Limb (tissue), 2 donors: ENCODE measurements around the gene PCDHB15.
"Not testable (repeated sequence)": the region's sequence is repeated elsewhere in the genome, so short reads cannot be mapped to it uniquely, and the experiment has no call there.

Experiments
- DNase-seq, 2 donors: peaks; one replicate each; pipeline ENCODE4 v3.0.0-alpha.2; 2016; ENCODE audit errors: extremely low spot score in 2 of 2

Gene PCDHB15

DNA sequence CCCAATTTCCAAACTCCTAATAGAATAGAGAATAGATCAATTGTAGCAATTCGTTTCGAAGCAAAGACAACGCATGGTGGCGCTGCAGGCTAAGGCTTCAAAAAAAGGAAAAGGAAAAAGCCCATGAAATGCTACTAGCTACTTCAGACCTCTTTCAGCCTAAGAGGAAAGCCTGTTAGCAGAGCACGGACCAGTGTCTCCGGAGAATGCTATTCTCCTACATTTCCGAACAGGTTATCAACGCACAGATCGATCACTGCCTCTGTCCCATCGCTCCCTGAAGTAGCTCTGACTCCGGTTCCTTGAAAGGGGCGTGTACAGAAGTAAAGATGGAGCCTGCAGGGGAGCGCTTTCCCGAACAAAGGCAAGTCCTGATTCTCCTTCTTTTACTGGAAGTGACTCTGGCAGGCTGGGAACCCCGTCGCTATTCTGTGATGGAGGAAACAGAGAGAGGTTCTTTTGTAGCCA, at the start of gene PCDHB15:
Gene PCDHB15, plus strand, starts transcription at position 146 of the 468 bp plus-strand sequence. Its CDS starts 184 bp downstream, at position 330.
- peak in 1 of 2 donors; percentile 45 for DNase-seq

GRCh38 chr5:141196363-141196762, 48.8 kb upstream of the PCDHB15 start:
- no peak for DNase-seq

- no peak for DNase-seq
These were observed 45.6 kb upstream of the PCDHB15 start, which contains the start of gene PCDHB11 for GRCh38 chr5:141199359-141200235. Gene PCDHB11, plus strand, starts transcription at chr5:141199627. Its CDS starts 148 bp downstream, at chr5:141199775.

- DNase-seq: not testable (repeated sequence)
These were observed 44.1 kb upstream of the PCDHB15 start for GRCh38 chr5:141201126-141201525.

DNA sequence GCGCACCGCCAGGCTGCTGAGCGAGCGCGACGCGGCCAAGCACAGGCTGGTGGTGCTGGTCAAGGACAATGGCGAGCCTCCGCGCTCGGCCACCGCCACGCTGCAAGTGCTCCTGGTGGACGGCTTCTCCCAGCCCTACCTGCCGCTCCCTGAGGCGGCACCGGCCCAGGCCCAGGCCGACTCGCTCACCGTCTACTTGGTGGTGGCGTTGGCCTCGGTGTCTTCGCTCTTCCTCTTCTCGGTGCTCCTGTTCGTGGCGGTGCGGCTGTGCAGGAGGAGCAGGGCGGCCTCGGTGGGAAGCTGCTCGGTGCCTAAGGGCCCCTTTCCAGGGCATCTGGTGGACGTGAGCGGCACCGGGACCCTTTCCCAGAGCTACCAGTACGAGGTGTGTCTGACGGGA, 43.5 kb upstream of the PCDHB15 start:
- not testable (repeated sequence) for DNase-seq

- DNase-seq: no peak
These were observed 36.7 kb upstream of the PCDHB15 start, which contains the start of gene PCDHB12 for GRCh38 chr5:141208478-141208877. Gene PCDHB12, plus strand, starts transcription at chr5:141208719. Its CDS starts 189 bp downstream, at chr5:141208908.

DNA sequence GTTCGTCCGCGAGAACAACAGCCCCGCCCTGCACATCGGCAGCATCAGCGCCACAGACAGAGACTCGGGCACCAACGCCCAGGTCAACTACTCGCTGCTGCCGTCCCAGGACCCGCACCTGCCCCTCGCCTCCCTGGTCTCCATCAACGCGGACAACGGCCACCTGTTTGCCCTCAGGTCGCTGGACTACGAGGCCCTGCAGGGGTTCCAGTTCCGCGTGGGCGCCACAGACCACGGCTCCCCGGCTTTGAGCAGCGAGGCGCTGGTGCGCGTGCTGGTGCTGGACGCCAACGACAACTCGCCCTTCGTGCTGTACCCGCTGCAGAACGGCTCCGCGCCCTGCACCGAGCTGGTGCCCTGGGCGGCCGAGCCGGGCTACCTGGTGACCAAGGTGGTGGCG, 34.9 kb upstream of the PCDHB15 start:
- DNase-seq: not testable (repeated sequence)

DNA sequence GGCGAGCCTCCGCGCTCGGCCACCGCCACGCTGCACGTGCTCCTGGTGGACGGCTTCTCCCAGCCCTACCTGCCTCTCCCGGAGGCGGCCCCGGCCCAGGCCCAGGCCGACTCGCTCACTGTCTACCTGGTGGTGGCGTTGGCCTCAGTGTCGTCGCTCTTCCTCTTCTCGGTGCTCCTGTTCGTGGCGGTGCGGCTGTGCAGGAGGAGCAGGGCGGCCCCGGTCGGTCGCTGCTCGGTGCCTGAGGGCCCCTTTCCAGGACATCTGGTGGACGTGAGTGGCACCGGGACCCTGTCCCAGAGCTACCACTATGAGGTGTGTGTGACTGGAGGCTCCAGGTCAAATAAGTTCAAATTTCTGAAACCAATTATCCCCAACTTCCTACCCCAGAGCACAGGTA, 34.3 kb upstream of the PCDHB15 start:
- DNase-seq: not testable (repeated sequence)

- not testable (repeated sequence) for DNase-seq
These were observed 31.4 kb upstream of the PCDHB15 start, which contains the start of gene PCDHB13 for GRCh38 chr5:141213656-141214339. Gene PCDHB13, plus strand, starts transcription at chr5:141213919. Its CDS starts 205 bp downstream, at chr5:141214124.

DNA sequence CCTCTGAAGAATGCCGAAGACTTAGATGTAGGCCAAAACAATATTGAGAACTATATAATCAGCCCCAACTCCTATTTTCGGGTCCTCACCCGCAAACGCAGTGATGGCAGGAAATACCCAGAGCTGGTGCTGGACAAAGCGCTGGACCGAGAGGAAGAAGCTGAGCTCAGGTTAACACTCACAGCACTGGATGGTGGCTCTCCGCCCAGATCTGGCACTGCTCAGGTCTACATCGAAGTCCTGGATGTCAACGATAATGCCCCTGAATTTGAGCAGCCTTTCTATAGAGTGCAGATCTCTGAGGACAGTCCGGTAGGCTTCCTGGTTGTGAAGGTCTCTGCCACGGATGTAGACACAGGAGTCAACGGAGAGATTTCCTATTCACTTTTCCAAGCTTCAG, 30.6 kb upstream of the PCDHB15 start:
- not testable (repeated sequence) for DNase-seq

DNA sequence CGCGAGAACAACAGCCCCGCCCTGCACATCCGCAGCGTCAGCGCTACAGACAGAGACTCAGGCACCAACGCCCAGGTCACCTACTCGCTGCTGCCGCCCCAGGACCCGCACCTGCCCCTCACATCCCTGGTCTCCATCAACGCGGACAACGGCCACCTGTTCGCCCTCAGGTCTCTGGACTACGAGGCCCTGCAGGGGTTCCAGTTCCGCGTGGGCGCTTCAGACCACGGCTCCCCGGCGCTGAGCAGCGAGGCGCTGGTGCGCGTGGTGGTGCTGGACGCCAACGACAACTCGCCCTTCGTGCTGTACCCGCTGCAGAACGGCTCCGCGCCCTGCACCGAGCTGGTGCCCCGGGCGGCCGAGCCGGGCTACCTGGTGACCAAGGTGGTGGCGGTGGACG, 29.7 kb upstream of the PCDHB15 start:
- not testable (repeated sequence) for DNase-seq

DNA sequence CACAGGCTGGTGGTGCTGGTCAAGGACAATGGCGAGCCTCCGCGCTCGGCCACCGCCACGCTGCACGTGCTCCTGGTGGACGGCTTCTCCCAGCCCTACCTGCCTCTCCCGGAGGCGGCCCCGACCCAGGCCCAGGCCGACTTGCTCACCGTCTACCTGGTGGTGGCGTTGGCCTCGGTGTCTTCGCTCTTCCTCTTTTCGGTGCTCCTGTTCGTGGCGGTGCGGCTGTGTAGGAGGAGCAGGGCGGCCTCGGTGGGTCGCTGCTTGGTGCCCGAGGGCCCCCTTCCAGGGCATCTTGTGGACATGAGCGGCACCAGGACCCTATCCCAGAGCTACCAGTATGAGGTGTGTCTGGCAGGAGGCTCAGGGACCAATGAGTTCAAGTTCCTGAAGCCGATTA, 29.2 kb upstream of the PCDHB15 start:
- DNase-seq: not testable (repeated sequence)

DNA sequence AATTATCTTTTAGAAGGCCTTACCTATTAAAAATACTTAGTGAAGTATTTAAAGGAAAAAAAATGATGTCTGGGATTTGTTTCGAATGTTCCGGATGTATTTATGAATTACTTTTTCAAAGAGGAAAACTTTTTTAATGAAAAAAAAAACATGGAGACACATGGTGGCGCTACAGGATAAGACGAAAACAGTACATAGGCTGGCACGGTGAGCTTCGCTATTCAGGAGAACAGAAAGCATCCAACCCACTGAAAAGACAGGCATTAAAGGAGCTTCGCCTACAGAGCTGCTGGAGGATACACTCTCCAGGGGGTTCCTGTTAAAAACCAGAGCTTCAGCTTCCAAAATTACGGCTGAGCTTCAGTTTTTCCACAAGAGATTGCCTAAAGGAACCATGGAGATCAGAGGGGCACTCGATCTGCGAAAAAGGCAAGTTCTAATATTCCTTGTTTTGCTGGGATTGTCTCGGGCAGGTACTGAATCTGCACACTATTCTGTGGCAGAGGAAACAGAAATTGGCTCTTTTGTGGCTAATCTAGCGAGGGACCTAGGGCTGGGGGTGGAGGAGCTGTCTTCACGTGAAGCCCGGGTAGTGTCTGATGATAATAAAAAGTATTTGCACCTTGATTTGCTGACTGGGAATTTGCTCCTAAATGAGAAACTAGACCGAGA, 21.9 kb upstream of the PCDHB15 start, which contains the start of gene PCDHB14:
Gene PCDHB14, plus strand, starts transcription at position 232 of the 672 bp plus-strand sequence. Its CDS starts 163 bp downstream, at position 395.
- DNase-seq: peak in 1 of 2 donors; percentile 7

DNA sequence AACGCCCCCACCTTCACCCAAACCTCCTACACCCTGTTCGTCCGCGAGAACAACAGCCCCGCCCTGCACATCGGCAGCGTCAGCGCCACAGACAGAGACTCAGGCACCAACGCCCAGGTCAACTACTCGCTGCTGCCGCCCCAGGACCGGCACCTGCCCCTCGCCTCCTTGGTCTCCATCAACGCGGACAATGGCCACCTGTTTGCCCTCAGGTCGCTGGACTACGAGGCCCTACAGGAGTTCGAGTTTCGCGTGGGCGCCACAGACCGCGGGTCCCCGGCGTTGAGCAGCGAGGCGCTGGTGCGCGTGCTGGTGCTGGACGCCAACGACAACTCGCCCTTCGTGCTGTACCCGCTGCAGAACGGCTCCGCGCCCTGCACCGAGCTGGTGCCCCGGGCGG, 20.4 kb upstream of the PCDHB15 start:
- not testable (repeated sequence) for DNase-seq

DNA sequence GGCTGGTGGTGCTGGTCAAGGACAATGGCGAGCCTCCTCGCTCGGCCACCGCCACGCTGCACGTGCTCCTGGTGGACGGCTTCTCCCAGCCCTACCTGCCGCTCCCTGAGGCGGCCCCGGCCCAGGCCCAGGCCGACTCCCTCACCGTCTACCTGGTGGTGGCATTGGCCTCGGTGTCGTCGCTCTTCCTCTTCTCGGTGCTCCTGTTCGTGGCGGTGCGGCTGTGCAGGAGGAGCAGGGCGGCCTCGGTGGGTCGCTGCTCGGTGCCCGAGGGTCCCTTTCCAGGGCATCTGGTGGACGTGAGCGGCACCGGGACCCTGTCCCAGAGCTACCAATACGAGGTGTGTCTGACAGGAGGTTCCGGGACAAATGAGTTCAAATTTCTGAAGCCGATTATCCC, 19.8 kb upstream of the PCDHB15 start:
- DNase-seq: not testable (repeated sequence)

GRCh38 chr5:141234109-141234667, 11.0 kb upstream of the PCDHB15 start:
- DNase-seq: no peak

DNA sequence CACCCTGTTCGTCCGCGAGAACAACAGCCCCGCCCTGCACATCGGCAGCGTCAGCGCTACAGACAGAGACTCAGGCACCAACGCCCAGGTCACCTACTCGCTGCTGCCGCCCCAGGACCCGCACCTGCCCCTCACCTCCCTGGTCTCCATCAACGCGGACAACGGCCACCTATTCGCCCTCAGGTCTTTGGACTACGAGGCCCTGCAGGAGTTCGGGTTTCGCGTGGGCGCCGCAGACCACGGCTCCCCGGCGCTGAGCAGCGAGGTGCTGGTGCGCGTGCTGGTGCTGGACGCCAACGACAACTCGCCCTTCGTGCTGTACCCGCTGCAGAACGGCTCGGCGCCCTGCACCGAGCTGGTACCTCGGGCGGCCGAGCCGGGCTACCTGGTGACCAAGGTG, 9.3 kb upstream of the PCDHB15 start:
- DNase-seq: not testable (repeated sequence)

- no peak for DNase-seq
These were observed 8.5 kb upstream of the PCDHB15 start for GRCh38 chr5:141236516-141237313.

DNA sequence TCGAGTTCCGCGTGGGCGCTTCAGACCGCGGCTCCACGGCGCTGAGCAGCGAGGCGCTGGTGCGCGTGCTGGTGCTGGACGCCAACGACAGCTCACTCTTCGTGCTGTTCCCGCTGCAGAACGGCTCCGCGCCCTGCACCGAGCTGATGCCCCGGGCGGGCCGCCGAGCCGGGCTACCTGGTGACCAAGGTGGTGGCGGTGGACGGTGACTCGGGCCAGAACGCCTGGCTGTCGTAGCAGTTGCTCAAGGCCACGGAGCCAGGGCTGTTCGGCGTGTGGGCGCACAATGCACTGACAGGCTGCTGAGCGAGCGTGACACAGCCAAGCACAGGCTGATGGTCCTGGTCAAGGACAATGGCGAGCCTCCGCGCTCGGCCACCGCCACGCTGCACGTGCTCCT, 3.7 kb upstream of the PCDHB15 start:
- no peak for DNase-seq

- DNase-seq: not testable (repeated sequence)
These were observed 1.8 kb downstream of the PCDHB15 start for GRCh38 chr5:141246971-141247370.
